HepG2 (cell line): Measurements from ENCODE around the gene PAFAH1B1. TPM values are rescaled to one million over a fixed set of nuclear protein-coding genes. Genes with fewer than 3 reads are reported as not detected.

ENCODE experiments used
- ATAC-seq: fragments of 200-7000 bp; cut with Tn5 transposase; 3 replicates; pipeline ENCODE4 v1.9.1; 2020; ENCODE audit warnings: mild to moderate bottlenecking, moderate library complexity
- BruUV-seq: library from RNA; stranded (reverse); fragments of 400-500 nt; replicated peaks from 2 replicates; lab custom pipeline; 2021; lab: Mats Ljungman, UMichigan
- CTCF ChIA-PET: fragments of 300-600 bp; formaldehyde crosslinking; extraction: SDS; loops from one replicate; lab custom pipeline; 2021; ENCODE audit warnings: low total read pairs, inconsistent platforms, low intra/inter-chr PET ratio; lab: Yijun Ruan, JAX
- POLR2A ChIA-PET: fragments of 350-600 bp; sonication (Branson Sonifier 250); formaldehyde crosslinking; loops from one replicate; lab custom pipeline; 2020; ENCODE audit warnings: antibody characterized with exemption, inconsistent platforms; lab: Yijun Ruan, JAX
- DNase-seq: peaks from one replicate; pipeline ENCODE4 v3.0.0-alpha.2; 2015; ENCODE audit warnings: low spot score
- FAIRE-seq: peaks from 3 replicates; lab custom pipeline; 2011; peaks lifted over from hg19 to GRCh38; lab: Jason Lieb, UNC
- H2AFZ ChIP-seq: one replicate; pipeline ENCODE4 v1.6.1; 2011; ENCODE audit warnings: low read length, inconsistent platforms
- H3K27ac ChIP-seq: fragments of 300-600 bp; 3 replicates; pipeline ENCODE4 v1.8.0; 2011; ENCODE audit warnings: mixed run types, mild to moderate bottlenecking, mixed read lengths, low read length, inconsistent platforms; ENCODE audit not compliant: insufficient read depth; ENCODE audit errors: extremely low read length
- H3K27me3 ChIP-seq, 2 experiments: fragments of 200-600 bp in 1 of 2; 2 replicates in 1 of 2; 3 replicates in 1 of 2; pipeline versions ENCODE4 v1.6.0 to v1.8.0; 2011; ENCODE audit warnings: low read length in 2 of 2, mild to moderate bottlenecking in 2 of 2, moderate library complexity in 2 of 2, inconsistent platforms in 1 of 2; ENCODE audit not compliant: insufficient read depth in 2 of 2, control insufficient read depth in 1 of 2
- H3K36me3 ChIP-seq, 2 experiments: fragments of 200-600 bp in 1 of 2; replicated peaks in 1 of 2; 2 replicates in 1 of 2; 3 replicates in 1 of 2; pipeline versions ENCODE4 v1.5.1 to v1.8.0; 2011; ENCODE audit warnings: low read length in 2 of 2, inconsistent platforms in 1 of 2; ENCODE audit not compliant: insufficient read depth in 2 of 2, control insufficient read depth in 1 of 2
- H3K4me1 ChIP-seq: 2 replicates; pipeline ENCODE4 v1.5.1; 2012; ENCODE audit warnings: low read length, inconsistent platforms; ENCODE audit not compliant: insufficient read depth
- H3K4me2 ChIP-seq: 2 replicates; pipeline ENCODE4 v1.6.0; 2011; ENCODE audit warnings: low read depth, low read length, inconsistent platforms
- H3K4me3 ChIP-seq, 3 experiments: fragments of 200-600 bp in 1 of 3; sonication (generic), shearing (Covaris generic) in 1 of 3; replicated peaks in 1 of 3; 2 replicates each; pipeline ENCODE4 v1.5.1; 2011 to 2016; ENCODE audit warnings: low read length in 3 of 3, inconsistent platforms in 2 of 3, low read depth in 2 of 3, mild to moderate bottlenecking in 2 of 3, control low read depth in 1 of 3, mixed read lengths in 1 of 3; ENCODE audit not compliant: insufficient read depth in 1 of 3
- H3K79me2 ChIP-seq: one replicate; pipeline ENCODE4 v1.6.1; 2011; ENCODE audit warnings: low read length, inconsistent platforms; ENCODE audit not compliant: insufficient read depth
- H3K9ac ChIP-seq: 2 replicates; pipeline ENCODE4 v1.6.0; 2011; ENCODE audit warnings: mild to moderate bottlenecking, low read depth, low read length, inconsistent platforms; ENCODE audit not compliant: insufficient read depth
- H3K9me3 ChIP-seq: 2 replicates; pipeline ENCODE4 v1.5.1; 2012; ENCODE audit warnings: mild to moderate bottlenecking, low read length
- H4K20me1 ChIP-seq: 2 replicates; pipeline ENCODE4 v1.6.0; 2011; ENCODE audit warnings: inconsistent platforms, mild to moderate bottlenecking, low read length, moderate library complexity; ENCODE audit not compliant: insufficient read depth
- MYPOP ChIP-seq: sonication (generic); formaldehyde crosslinking; IDR thresholded peaks from 2 replicates; pipeline ENCODE4 v1.8.1; 2023; ENCODE audit warnings: mild to moderate bottlenecking, moderate library complexity, missing genetic modification reagents
- NFKB2 ChIP-seq: sonication (generic); formaldehyde crosslinking; IDR thresholded peaks from 2 replicates; pipeline ENCODE4 v1.4.0; 2020; ENCODE audit warnings: missing genetic modification reagents, borderline replicate concordance
- RELA ChIP-seq: sonication (generic); formaldehyde crosslinking; IDR thresholded peaks from 2 replicates; pipeline ENCODE4 v1.4.0; 2020; ENCODE audit warnings: missing genetic modification reagents
- RFX1 ChIP-seq: fragments of 450-650 bp; IDR thresholded peaks from 2 replicates; pipeline ENCODE4 v1.6.1; 2017
- SRSF1 ChIP-seq: fragments of 200-400 bp; formaldehyde crosslinking; optimal IDR thresholded peaks from 2 replicates; pipeline ENCODE3; 2017; ENCODE audit warnings: mild to moderate bottlenecking, low read depth, low read length, moderate library complexity
- ZFYVE20 ChIP-seq: sonication (generic); formaldehyde crosslinking; IDR thresholded peaks from 2 replicates; pipeline ENCODE4 v1.8.0; 2023; ENCODE audit warnings: low read depth, mild to moderate bottlenecking, moderate library complexity, missing genetic modification reagents, borderline replicate concordance
- ZKSCAN8 ChIP-seq: IDR thresholded peaks from 2 replicates; pipeline ENCODE4 v1.6.1; 2016; ENCODE audit warnings: borderline replicate concordance, missing genetic modification reagents, missing compliant biosample characterization
- ZNF260 ChIP-seq: sonication (generic); formaldehyde crosslinking; IDR thresholded peaks from 2 replicates; pipeline ENCODE4 v1.4.0; 2020; ENCODE audit warnings: missing genetic modification reagents, low read depth, mild to moderate bottlenecking, borderline replicate concordance
- ZNF496 ChIP-seq: sonication (generic); formaldehyde crosslinking; IDR thresholded peaks from 2 replicates; pipeline ENCODE4 v1.8.1; 2023; ENCODE audit warnings: mild to moderate bottlenecking, moderate library complexity, missing genetic modification reagents; ENCODE audit not compliant: insufficient replicate concordance
- WGBS: methylation state at CpG from one replicate; pipeline ENCODE4 v1.1.6; 2017; ENCODE audit warnings: low lambda C conversion rate; 5-methylcytosine and 5-hydroxymethylcytosine counted together
- in situ Hi-C: cut with HindIII; loops from 2 replicates; pipeline ENCODE4 v1.10.0; 2017; ENCODE audit warnings: low pct_unique_long_range_greater_than_20kb; ENCODE audit not compliant: extremely low pct_ligation_motif_present
- intact Hi-C: fragments of 100-400 bp; cut with micrococcal nuclease; formaldehyde crosslinking; loops from one replicate; pipeline ENCODE4 v1.10.0; 2022; ENCODE audit not compliant: unreplicated experiment
- polyA plus RNA-seq, 8 experiments: library from polyadenylated mRNA; depleted of rRNA in 3 of 8; stranded (reverse) in 7 of 8; unstranded in 1 of 8; fragments of >200 nt; fragmentation: Illumina TruSeq in 4 of 8; extraction: Trizol in 4 of 8; gene quantifications; 2 replicates each; pipeline versions ENCODE4 v1.2.1 to v1.2.3, GENCODE V29; 2011 to 2016; ENCODE audit warnings: low read depth in 4 of 8, missing spikeins in 1 of 8, mixed read lengths in 1 of 8; ENCODE audit not compliant: insufficient read depth in 1 of 8
- total RNA-seq, 5 experiments: library from RNA; depleted of rRNA; stranded (reverse); fragments of >200 nt; fragmentation: Illumina TruSeq; extraction: Trizol; gene quantifications; 2 replicates each; pipeline ENCODE4 v1.2.3, GENCODE V29; 2016; ENCODE audit warnings: low read depth in 1 of 5

PAFAH1B1 gene
- total and polyA plus RNA-seq, 2 of the 13 experiments (the other 11 are each of a cell fraction or from before 2014, with no cell fraction given), result 46.0 to 64.9 TPM

GRCh38 chr17:2703606-2704005 lies 110.2 kb downstream of the PAFAH1B1 start:
- BruUV-seq, result no TSS peak
- CTCF ChIA-PET, result no interaction called here
- H3K27me3 ChIP-seq, result no peaks in the 10 kb centered on the region
- peaks cover 40% of the 10 kb centered on the region for H3K79me2 ChIP-seq
- FAIRE-seq (no peak), ATAC-seq (no peak), DNase-seq (no peak)
- peaks cover 30 to 67% of the 10 kb centered on the region in 2 experiments for H3K36me3 ChIP-seq
- H3K4me3 ChIP-seq, result no peak overlapping the region
- no peak overlapping the region for H3K9ac ChIP-seq
- no peaks in the 10 kb centered on the region for H3K9me3 ChIP-seq
- intact Hi-C loops (no loop called here), in situ Hi-C loops (no loop called here)
- no peak for TF ChIP-seq ZNF260 (CRISPR knock-in tag)
- no peak for TF ChIP-seq MYPOP (CRISPR knock-in tag)
- TF ChIP-seq ZFYVE20, result no peak
- TF ChIP-seq NFKB2 (CRISPR knock-in tag), result no peak
- TF ChIP-seq ZNF496 (CRISPR knock-in tag), result no peak
- TF ChIP-seq RELA (CRISPR knock-in tag), result no peak
- TF ChIP-seq RFX1, result no peak
- no peak for TF ChIP-seq SRSF1
- TF ChIP-seq ZKSCAN8, result no peak
- no peak overlapping the region for H2AFZ ChIP-seq
- peaks cover 36% of the 10 kb centered on the region for H3K4me1 ChIP-seq
- POLR2A ChIA-PET, result no interaction called here
- H4K20me1 ChIP-seq, result peaks cover 37% of the 10 kb centered on the region
- no peak overlapping the region for H3K27ac ChIP-seq
- WGBS, result 95% methylated on average over 16 of the region's 16 CpGs
- H3K4me2 ChIP-seq, result no peak overlapping the region
